GM12864 (cell line): ENCODE results near the gene G3BP2.
"Not testable (repeated sequence)": the region's sequence is repeated elsewhere in the genome, so short reads cannot be mapped to it uniquely, and the experiment has no call there.

Source experiments
- DNase-seq: peaks from one replicate; pipeline ENCODE4 v3.0.0-alpha.2; 2011; ENCODE audit warnings: low read depth
- H3K4me3 ChIP-seq: 2 replicates; pipeline ENCODE4 v1.5.1; 2011; ENCODE audit warnings: mild to moderate bottlenecking, low read depth, low read length, control low read depth
- CTCF ChIP-seq: IDR thresholded peaks from 2 replicates; pipeline ENCODE4 v1.5.1; 2011; ENCODE audit warnings: low read depth, mild to moderate bottlenecking, moderate library complexity, low read length, control low read depth, inconsistent platforms; ENCODE audit errors: missing control alignments

The G3BP2 gene

DNA sequence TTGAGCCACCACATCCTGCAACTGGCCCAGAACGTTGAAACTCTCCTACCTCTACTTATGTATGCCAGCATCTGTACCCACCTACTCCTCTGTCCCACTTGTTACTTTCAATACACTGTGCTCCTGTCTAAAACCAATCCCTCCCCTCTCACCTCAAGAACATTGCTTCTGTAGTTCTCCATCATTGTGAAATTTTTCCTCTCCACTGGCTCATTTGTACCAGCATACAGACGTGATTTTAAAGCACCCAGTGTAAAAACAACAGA lies 25.7 kb upstream of the G3BP2 start:
- DNase-seq = no peak
- H3K4me3 ChIP-seq = peak overlapping the region; percentile 5; the same call in 1 of the 2 replicates
- TF ChIP-seq CTCF = no peak

DNA sequence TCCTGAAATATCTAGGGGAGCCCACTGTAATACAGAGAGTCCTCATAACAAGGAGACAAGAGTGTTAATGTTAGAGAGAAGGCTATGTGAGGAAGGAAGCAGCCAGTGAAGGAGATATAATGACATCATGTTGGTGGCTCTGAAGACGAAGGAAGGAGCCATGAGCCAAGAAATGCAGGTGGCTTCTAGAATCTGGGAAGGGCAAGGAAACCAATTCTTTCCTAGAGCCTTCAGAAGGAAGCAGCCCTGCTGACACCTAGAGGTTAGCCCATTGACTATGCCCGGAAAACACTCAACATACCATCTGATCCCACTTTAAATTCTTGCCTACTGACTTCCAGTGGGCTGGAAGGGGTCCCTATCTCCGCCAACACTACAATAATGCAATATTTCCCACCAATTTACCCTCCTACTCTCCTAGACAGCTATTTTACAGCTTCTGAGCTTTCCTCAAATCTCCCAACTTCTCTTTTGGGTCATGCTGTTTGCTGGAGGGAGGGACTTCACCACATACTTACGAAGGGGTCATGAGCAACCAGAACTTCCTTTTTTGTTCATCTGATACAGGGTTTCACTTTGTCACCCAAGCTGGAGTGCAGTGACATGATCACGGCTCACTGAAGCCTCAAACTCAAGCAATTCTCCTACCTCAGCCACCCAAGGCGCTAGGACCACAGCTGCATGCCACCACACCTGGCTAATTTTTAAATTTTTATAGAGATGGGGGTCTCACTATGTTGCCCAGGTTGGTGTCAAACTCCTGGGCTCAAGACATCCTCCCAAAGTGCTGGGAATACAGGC lies 25.2 kb upstream of the G3BP2 start:
- H3K4me3 ChIP-seq = peak overlapping the region; percentile 5; the same call in 1 of the 2 replicates
- no peak for TF ChIP-seq CTCF
- DNase-seq = peak; percentile 60

DNA sequence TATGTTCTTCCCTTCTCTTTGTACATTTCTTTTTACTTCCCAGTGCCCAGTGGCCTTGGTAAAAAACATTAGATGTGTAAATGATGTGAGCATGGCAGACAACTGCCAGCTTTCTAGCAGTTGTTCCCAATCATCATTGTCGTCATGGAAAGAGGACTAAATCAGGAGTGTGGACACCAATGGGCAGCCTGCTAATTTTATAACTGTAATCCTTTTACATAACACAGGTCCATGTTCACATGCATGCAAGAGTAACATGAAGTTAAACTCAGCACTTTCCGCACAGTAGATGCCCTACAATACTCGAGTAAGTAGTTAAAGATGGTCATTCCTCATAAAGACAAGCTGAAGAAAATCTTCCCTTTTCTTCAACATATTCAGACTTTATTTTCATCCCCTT lies 23.4 kb upstream of the G3BP2 start:
- no peak for DNase-seq
- no peak for TF ChIP-seq CTCF
- H3K4me3 ChIP-seq = no peak overlapping the region

GRCh38 chr4:75696071-75696470 lies 22.9 kb upstream of the G3BP2 start:
- TF ChIP-seq CTCF = no peak
- H3K4me3 ChIP-seq = no peak overlapping the region
- DNase-seq = no peak

DNA sequence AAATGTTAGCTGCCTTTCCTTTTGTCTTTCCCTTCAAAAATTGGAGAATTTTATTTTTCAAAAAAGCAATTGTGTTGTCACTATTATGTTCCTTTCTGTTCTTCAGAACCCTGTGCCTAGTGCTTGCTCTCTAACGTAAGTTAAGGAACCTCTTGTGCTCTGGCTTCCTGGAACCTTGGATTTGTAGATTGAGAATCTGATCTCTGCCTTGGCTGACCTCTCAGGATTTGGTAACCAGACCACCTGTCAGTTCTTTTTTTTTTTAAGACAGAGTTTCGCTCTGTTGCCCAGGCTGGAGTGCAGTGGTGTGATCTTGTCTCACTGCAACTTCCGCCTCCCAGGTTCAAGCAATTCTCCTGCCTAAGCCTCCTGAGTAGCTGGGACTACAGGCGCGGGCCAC lies 18.9 kb upstream of the G3BP2 start:
- not testable (repeated sequence) for H3K4me3 ChIP-seq, DNase-seq

- H3K4me3 ChIP-seq, DNase-seq: not testable (repeated sequence)
These were observed 13.9 kb upstream of the G3BP2 start for GRCh38 chr4:75687125-75687524.

DNA sequence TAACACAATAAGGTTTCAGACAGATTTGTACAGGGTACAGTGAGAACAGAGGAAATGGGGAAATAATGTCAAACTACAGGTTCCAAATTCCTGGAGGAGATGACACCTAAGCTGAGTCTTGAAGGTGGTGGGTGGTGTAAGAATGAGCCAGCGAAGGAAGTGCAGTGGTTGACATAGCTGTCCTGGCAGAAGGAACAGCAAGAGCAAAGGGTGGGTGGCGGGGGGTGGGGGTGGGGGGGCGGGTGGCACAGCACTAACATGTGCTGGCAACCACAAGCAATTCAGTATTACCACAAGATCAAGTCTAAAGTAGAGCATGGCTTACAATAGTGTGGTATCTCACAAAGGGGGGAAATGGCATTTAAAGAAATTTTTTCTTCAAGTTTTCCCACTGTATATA lies 13.1 kb upstream of the G3BP2 start:
- H3K4me3 ChIP-seq = no peak overlapping the region
- TF ChIP-seq CTCF = no peak
- no peak for DNase-seq

DNA sequence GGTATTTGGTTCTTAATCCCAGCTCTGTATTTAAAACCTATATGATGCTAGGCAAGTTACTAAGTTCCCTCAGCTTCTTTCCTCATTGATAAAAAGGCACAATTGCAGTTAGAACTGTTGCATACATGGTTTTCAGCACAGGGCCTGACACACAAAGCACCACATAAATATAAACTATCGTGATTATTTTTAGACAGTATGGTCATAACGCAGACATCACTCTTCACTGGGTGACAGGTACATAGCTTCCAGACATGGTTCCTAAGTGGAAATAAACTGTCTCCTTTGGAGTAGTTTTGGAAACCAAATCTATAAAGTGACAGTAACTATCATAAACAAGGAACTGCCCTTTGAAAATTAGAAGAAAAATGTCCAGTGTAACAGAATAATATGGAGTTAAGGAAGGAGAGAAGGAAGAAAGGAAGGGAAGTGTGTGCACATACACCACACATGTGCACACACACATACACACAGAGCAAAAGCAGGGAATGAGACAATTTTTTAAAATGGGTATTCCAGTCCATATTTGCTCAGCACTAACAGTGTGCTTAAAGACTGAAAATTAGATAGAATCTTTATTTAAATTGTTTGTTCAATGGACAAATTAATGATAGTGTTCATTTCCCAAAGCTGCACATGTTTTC lies 12.5 kb upstream of the G3BP2 start:
- H3K4me3 ChIP-seq = no peak overlapping the region
- no peak for TF ChIP-seq CTCF
- DNase-seq = no peak
